KOPT-K1 (cell line): ENCODE results near the gene EMP2.

Experiments
- H3K27ac ChIP-seq: fragments of 200-600 bp; sonication (generic); 2 replicates; pipeline ENCODE4 v1.5.1; 2016; ENCODE audit warnings: antibody characterized with exemption, mild to moderate bottlenecking, low read depth, low read length; ENCODE audit not compliant: poor library complexity, severe bottlenecking
- H3K36me3 ChIP-seq: fragments of 200-600 bp; sonication (generic); 2 replicates; pipeline ENCODE4 v1.5.1; 2017; ENCODE audit warnings: antibody characterized with exemption, mild to moderate bottlenecking, low read length, moderate library complexity; ENCODE audit not compliant: insufficient read depth
- H3K9me3 ChIP-seq: fragments of 200-600 bp; sonication (generic); 2 replicates; pipeline ENCODE4 v1.5.1; 2017; ENCODE audit warnings: antibody characterized with exemption, low read length, mild to moderate bottlenecking; ENCODE audit not compliant: insufficient read depth, poor library complexity, severe bottlenecking

EMP2 gene

DNA sequence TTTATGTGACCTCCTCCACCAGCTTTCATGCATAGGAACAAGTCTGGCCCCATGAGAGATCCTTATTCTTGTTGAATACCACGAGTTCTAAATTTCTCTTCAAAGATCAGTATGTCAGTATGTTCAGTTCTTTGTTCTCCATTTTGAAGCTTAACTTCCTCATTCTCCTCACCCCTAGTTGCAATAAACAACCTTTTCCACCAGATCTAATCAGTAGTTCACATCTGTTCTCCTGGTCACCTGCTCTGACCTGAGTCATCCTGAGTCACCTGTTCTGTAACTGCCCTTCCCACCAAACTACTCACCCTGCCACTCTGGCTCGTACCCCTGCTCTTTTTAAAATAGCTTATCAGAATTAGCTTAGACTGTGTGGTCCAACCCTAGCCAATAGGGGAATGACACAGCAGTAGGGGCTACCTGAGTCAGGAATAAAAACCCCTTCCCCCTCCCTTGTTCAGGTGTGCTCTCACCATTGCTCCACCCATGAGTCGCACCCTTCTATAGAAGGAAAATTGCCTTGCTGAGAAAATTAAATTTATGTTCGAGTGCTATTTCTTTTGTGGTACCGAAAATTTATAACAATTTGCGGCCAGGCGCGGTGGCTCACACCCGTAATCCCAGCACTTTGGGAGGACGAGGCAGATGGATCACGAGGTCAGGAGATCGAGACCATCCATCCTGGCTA, 94.6 kb downstream of the EMP2 start:
- no peak overlapping the region for H3K27ac ChIP-seq
- H3K9me3 ChIP-seq, result peaks cover 23% of the 10 kb centered on the region
- H3K36me3 ChIP-seq, result peaks cover 34% of the 10 kb centered on the region

DNA sequence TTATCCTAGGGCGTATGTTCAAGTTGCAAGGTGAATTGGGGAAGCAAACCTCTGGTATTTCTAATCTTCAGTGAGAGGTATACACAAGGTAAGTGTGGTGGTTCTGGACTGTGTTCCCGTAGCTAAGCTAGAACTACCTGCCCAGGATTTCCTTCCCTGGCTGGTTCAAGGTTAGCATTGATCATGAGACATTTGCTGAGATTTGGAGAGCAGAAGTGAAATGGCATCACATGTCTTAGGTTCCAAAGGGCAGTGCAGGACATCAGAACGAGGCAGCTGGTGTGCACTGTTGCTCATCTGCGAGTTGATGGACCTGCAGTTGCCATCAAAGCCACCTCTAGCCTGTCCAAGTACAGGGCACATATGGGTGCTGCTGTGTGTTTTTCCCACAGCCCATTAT, 95.2 kb downstream of the EMP2 start:
- H3K36me3 ChIP-seq, result peaks cover 34% of the 10 kb centered on the region
- H3K27ac ChIP-seq, result no peak overlapping the region
- peaks cover 23% of the 10 kb centered on the region for H3K9me3 ChIP-seq

DNA sequence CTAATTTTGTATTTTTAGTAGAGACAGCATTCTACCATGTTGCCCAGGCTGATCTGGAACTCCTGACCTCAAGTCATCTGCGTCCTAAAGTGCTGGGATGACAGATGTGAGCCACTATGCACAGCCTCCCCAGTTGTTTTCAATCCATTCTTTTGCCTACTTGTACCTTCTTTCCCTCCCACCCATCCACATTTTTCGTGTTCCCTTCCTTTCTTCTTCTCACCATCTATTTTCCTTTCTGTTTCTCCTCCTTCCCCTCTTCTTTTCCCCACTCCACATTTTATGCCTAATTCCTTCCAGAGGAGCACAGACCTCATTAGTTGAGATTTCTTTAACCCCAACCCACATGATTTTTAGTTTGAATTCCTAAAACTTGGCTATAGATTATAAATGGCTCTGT, 100.2 kb downstream of the EMP2 start:
- peaks cover 15% of the 10 kb centered on the region for H3K9me3 ChIP-seq
- no peak overlapping the region for H3K27ac ChIP-seq
- peaks cover 53% of the 10 kb centered on the region for H3K36me3 ChIP-seq
